Stimulated activated CD8-positive, alpha-beta memory T cell treated with anti-CD3 and anti-CD28 coated beads, Interleukin-4, amount 100 ng/mL, for 48 hours (primary cell): ENCODE data around the gene WNT6.

ENCODE experiments used
- DNase-seq: peaks from one replicate; pipeline ENCODE4 v3.0.0-alpha.2; 2020

WNT6 gene

DNA sequence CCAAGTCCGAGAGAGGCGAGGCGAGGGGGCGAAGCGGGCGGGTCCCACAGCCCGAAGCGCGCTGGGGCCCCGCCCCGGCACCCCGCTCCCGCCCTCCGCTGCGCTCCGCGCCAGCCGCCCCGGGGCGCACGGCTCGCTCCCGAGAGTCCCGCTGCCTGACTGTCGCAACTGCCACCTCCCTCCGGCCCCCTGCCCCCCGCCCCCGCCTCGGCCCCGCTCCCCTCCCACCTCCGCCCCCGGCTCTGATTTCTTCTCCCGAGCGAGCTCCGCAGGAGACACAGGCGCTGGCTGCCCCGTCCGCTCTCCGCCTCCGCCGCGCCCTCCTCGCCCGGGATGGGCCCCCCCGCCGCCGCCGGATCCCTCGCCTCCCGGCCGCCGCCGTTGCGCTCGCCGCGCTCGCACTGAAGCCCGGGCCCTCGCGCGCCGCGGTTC is at the start of gene WNT6:
Gene WNT6, plus strand, starts transcription at position 250 of the 432 bp plus-strand sequence. CDS start 233 bp downstream, outside the sequence.
- DNase-seq = no peak

DNA sequence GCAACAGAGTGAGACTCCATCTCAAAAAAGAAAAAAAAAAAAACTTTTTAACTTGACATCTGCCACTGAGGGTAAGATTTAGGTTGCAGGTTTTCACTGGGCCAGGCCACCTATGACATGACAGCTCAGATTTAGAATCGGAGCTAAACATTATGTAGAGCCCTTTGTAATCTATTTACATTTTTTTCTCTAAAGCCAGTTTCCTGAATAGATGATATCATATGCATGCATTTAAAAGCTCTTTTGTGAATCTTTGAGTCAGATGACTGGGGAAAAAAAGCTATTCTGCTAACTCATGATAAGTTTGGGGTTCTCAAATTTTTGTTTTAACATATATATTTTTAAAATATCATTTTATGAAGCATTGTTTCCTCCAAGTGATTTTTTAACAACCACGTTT is 49.3 kb upstream of the WNT6 start:
- DNase-seq = no peak

DNA sequence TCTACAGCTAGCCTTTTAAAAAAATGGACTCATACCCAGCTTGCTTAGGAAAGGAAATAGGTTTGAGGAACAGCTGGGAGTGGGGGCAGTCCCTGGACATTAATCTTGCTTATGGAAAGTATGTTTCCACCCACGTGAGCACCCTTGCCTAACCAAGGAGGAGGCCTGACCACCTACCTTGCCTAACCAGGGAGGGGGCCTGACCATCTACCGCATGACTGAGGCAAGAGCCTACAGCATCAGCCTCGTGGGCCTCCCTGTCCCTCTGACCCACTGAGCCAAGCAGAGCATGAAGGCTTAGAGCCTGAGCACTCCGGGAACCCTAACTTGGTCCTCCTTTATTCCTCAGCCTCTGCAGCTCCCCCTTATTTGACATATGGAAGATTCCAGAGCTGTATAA is 48.2 kb upstream of the WNT6 start:
- DNase-seq = no peak

DNA sequence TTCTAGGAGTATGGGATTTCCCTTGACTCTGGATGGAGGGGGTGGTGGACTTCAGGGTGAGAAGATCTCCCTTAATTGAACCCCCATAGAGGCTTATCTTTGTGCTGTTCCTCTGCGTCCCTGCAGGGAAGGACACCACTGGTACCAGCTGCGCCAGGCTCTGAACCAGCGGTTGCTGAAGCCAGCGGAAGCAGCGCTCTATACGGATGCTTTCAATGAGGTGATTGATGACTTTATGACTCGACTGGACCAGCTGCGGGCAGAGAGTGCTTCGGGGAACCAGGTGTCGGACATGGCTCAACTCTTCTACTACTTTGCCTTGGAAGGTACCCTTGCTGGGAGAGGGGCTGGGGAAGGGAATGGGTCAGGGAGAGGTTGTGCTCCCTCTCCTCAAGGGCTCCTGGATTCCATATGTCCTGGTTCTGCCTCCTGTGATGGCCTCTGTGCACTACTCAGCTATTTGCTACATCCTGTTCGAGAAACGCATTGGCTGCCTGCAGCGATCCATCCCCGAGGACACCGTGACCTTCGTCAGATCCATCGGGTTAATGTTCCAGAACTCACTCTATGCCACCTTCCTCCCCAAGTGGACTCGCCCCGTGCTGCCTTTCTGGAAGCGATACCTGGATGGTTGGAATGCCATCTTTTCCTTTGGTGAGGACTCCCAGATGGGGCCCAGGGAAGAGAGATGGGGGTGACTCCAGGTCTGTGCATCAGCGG is 47.3 kb upstream of the WNT6 start:
- DNase-seq = no peak

DNA sequence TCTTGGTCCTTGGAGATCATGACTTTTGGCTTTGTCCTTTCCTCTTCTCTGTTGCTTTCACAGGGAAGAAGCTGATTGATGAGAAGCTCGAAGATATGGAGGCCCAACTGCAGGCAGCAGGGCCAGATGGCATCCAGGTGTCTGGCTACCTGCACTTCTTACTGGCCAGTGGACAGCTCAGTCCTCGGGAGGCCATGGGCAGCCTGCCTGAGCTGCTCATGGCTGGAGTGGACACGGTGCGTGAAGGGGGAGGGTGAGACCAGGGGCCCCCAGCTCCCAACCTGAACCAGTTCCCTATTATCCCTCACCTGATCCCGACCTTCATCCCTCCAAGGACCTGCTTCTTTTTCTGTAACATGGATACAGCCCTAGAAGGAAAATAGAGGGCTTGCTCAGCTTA is 46.7 kb upstream of the WNT6 start:
- no peak for DNase-seq

DNA sequence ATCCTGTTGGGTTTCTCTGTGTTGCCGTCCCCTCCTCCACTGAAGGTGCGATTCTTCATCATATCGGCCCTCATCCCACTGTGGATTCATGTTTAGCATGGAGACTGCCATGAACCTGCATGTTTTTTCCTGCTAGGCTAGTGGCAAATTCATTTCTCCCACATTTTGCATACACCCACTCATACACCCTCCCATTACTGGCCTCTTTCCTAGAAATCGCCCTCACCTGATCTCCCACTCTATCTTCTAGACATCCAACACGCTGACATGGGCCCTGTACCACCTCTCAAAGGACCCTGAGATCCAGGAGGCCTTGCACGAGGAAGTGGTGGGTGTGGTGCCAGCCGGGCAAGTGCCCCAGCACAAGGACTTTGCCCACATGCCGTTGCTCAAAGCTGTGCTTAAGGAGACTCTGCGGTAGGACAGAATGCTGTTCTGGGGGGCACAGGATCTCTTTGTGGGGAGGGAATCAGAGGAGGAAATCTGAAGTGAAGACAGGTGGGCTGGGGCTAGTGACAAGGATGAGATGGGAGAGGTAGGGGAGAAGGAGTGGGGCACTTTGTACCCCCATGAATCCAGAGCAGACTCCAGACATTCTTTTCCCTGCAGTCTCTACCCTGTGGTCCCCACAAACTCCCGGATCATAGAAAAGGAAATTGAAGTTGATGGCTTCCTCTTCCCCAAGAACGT is 45.7 kb upstream of the WNT6 start:
- DNase-seq = no peak

DNA sequence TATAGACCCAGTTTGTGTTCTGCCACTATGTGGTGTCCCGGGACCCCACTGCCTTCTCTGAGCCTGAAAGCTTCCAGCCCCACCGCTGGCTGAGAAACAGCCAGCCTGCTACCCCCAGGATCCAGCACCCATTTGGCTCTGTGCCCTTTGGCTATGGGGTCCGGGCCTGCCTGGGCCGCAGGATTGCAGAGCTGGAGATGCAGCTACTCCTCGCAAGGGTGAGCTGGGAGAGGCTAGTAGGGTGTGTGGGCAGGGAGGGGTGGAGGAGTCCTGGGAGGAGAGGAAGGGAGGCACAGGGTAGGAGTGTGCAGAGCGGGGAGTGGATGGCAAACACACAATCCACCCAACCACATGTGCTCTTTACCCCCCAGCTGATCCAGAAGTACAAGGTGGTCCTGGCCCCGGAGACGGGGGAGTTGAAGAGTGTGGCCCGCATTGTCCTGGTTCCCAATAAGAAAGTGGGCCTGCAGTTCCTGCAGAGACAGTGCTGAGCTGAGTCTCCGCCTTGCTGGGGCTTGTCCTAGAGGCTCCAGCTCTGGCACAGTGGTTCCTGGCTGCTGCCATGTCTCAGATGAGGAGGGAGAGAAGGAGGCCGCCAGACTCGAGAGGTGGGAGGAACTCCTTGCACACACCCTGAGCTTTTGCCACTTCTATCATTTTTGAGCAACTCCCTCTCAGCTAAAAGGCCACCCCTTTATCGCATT is 44.9 kb upstream of the WNT6 start:
- DNase-seq = no peak

DNA sequence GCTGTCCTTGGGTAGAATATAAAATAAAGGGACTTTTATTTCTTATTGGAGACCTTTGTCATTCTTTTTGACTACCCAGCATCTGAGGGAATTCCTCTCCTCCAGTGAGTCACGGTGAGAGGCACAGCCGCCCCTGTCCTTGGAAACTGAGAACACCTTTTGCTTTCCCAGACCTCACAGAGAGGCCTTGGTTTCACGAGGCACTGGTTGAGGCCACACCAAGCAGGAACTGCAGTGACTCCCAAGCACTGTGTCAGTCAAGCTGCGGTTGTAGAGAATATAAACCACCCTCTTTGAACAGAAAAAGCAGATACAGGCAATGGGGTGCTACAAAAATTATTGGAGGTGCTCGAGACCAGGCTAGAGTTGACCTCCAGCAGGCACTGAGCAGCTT is 44.4 kb upstream of the WNT6 start:
- DNase-seq = no peak

DNA sequence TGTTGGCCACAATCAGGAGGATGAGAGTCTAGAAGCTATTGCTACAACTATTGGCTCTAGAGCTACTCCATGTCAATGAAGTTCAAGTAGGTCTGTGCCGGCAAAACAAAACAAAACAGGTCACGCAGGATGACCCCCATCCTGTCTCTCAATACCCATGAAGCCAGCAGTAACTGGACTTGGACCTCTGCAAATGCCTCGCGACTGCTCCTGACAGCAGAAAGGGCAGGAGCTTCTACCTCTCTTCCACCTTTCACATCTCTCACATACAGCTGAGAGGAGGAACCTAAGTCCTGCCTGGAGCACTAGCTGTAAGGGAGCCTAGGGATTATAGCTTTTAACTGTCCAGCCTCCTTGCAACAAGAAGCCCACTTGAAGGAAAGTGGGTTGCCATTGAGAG is 44.0 kb upstream of the WNT6 start:
- DNase-seq = no peak

DNA sequence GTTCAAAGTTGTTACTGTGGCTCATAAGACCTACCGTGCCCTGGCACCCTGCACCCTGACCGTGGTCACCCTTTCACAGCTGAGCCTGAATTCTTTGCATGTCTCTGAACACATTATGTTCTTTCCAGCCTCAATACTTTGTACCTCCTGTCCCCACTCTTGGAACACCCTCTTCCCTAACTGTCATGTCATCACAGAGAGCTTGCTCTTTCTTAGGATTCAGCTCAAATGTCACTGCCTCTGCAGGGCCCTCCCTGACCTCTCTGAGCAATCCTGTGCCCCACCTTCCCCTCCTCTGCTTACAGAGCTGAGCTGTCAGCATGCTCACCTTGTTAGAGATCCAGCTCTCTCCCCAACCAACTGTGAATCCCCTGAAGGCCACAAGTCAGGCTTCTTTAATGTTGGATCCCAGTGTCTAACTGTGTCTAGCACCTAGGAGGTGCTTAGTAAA is 43.0 kb upstream of the WNT6 start:
- DNase-seq = no peak

DNA sequence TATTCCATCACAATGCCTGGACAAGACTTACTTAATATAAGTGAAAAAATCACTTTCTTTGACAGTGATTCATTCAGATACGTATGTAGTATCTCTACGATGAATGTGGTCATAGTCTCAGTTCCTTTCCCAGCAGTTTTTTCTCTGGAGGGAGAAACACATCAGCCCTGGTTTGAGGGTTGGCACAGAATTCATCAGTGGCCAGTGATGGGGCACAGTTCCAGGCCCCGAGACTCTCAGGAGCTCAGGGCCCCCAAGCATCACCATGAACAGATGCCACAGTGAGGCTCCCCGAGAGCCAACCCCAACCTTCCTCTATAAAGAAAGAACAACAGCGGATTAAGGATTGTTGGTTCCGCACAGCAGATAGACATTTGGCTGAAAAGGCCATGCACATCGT is 40.5 kb upstream of the WNT6 start:
- no peak for DNase-seq

DNA sequence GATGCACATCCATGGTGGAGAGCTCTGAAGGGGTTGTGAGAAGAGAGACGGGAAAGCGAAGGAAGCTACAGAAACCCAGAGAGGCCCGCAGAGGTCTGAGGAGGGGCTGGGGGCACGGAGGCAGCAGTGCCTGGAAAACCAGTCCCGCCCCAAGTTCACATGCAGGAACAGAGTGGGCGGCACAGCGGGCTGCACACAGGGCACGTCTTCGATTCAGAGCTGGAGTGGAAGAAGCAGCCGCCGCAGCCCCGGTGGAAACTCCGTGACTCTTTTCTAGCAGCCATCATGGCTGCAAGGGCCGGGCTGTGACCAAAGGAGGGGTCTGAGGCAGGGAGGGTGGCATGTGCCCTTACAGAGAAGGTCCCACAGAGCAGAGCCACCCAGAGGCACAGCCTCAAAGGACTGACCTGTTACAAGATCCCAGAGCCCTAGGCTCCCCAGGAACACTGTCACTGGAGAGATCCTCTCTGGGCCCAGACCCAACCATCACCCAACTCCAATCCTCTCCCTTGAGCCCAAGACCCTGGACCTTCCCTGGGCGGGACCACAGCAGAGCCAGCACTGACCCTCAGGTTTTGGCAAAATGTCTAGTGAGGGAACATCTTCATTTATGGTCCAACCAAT is 38.7 kb upstream of the WNT6 start:
- no peak for DNase-seq

DNA sequence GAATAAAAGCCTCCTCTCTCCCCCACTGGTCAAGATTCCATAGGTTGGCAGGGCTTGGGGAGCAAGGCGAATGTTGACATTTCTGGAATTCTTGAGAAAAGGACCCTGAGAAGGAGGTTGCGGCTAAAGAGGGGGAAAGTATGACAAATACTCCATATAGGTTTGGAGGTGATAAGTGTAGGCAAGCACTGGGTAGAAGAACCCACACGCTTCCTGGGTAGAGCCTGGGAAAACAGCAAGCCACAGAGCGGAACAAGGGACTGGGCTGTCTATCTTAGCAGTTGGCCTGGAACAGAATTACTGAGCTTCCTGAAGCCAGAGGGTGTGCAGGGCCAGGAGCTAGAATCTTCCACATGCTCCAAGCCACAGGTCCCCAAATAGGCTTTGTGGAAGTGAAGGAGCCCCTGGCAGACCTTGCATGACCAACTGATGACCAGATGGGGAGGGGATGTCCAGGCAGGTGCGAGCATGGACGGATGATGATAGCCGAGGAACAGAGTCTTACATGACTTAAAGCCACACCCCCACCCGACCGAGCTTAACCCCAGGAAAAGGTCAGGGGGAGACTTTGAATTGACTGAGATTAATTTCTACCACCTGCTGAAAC is 37.9 kb upstream of the WNT6 start:
- DNase-seq = no peak

DNA sequence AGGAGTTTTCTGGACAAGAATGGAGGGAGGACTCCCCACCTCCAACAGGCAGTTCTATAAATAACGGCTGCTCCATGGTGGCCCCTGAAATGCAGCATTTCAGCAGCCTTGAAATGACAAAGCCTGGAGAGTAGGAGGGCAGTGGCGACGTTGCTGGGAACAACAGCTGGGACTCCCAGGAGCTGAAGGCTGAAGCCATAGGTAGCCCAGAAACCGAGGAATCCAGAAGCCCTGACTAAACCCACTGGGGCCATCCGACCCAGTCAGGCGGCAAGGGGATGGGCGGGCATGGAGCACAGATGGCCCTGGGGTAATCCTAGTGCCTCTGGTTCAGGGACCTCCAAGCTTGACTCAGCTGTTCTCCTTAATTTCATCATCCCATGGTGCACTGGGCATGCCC is 37.0 kb upstream of the WNT6 start:
- no peak for DNase-seq

DNA sequence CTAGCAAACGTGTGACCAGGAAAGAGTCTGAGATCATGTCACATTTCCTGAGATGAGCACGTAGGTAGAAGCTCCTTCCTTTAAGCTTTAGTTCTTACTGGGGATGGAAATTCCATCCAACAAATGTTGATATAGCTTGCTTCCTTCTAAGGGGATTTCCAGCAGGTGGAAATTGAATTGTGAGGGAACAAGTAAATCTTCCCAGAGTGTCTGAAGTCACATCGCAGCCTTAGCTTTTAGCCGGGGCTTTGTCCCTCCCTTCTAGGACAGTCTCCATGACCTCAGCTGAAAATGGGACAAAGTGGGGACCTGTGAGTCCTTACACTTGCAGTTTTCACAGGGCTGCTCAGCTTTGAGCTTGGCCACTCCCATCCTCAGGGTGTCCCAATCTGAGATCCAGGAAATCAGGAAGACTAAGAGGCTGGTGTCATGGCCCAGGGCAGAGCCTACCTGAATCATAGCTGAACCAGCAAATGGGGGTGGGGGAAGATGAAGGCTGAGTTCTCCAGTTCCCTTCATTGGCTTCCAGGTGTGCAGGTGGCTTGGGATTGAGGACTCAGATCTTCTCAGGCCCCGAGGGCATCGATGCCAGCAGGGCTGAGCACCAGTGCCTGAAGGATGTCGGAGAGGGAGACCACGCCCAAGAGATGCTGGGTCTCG is 36.3 kb upstream of the WNT6 start:
- no peak for DNase-seq

DNA sequence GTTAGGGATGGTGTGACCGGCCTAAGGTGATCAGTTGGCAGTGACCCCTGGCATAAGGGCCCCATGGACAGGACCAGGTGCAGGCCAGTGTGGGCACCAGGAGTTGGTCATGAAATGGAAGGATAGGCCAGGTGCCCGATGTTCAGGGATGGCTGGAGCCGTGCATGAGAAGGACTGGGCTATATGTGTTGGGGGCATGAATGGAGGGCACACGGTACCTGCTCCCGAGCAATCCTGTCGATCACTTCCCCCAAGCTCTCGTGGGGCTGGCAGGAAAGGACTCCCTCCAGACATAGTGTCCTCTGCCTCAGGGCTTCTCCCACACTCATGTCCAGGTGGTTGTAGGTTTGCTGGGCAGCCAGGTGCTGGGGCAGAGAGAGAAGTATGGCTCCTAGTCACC is 35.6 kb upstream of the WNT6 start:
- no peak for DNase-seq

DNA sequence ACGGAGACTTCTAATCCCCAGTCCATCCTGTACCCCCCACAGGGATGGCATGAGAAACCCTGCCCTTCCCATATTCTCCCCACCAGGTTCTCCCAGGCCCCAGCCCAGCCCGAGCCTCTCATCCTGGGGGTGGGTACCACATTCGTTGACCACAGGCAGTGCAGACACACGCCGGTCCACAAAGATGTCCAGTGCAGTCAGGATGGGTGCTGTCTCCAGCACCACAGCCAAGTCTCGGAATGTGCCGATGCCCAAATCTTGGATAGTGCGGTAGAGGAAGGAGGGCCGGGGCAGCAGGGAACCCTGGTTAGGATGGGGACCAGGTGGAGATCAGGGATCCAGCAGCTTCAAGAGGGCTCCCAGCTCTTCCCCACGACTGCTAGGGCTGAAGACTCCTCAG is 32.8 kb upstream of the WNT6 start:
- no peak for DNase-seq

DNA sequence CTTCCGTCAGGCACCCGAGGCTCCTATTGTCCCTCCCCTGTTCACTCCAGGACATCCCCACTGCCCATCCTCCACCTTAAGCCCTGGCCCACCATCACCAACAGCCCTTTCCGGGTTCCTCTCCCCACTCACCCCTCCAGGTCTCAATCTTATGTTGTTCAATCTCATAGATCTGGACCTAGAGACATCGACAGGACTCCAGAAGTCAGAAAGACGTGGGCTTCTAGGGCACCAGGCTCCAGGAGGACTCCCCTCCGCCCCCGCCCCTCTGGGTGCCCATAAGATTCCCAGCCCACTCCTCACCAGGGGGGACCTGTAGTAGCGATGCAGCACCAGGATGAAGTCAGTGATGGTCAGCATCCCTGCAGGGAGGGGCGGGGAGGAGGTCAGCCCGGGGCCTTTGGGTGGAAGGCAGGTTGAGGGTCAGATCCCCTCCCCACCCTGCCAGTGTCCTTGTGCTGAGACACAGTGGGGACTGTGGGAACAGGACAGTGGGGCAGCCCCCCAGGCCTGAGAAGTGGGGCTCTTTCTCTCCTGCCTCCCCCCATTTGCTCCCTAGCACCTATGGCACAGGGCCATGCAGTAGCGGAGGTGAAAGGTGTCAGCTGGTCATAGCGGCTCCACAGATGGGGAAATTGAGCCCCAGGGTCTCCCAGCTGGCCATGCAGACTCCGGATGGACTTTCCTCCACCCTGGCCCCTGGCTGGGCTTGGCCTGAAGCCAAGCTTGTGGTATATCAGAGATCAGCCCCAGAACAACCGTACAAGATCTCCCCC is 31.7 kb upstream of the WNT6 start:
- DNase-seq = no peak

DNA sequence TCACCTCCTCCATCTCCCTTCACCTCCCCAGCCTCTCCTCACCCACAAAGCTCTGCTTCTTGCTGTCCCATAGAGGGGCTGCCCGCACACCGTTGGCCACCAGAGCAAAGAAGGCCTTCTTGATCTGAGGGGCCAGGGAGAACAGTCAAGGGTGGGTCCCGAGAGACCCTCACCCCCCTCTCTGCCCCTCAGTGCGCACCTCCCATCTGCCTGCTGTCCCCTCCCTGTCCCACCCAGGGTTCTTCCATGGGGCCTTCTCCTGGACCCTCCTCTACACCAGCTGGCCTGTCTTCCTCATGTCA is 31.2 kb upstream of the WNT6 start:
- DNase-seq = peak; percentile 12

DNA sequence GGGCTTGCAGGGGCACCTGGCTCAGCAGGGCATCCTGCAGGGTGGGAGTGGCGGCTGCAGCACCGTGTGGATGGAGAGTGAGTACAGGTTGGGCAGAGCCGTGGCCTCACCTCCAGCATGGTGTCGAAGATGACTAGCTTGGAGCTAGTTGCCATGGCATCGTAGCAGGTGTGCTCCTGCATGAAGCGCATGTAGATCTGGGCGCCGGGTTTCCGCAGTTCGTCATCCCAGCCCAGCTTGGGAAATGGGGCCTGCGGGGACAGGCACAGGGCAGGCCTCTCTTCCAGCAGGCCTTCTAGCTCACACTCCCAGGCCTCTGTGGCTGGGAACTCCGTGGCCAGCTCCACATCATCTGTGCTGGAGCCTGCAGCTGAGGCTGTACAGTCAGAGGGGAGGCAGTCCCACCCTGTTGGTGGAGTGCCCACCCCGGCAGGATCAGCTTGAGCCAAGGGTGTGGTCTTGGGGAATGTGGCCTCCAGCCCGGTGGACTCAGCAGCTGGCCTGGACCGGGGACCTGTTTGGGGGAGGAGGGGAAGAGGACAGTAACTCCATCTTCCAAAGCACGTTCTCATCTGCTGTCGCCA is 29.6 kb upstream of the WNT6 start:
- peak; percentile 17 for DNase-seq

DNA sequence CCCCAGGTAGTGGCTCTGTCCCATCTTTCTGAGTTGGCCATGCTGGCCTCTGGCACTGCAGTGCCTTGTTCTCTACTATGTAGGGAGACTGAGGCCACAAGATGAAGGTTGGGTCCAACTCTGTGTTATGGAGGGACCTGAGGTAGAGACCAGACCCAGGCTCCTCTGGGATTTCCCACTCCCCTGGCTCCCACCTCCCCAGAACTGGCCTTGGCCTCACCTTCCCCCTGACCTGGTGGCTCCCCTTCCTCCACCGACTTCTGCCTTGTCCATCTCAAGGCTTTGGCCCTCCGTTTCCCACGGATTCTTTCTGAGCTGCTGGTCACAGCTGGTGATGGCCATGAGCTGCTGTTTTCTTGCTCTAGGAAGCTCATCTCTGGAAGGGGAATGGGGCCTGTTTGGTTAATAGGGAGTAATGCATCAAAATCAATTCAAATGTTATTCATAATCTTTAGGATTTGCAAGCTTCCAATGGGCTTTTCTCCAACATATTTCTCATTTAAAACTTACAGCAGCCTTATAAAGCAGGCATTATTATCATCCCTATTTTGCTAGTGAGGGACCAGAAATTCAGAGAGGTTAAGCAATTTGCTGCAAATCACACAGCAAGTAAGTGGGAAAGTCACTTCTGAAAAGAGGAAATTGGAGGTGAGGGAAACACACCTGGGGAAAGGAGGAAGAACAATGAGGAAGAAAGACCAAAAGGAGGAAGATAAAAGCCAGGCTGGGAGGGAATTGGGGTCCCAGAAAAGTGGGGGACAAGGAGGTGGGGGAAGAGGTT is 28.9 kb upstream of the WNT6 start:
- peak; percentile 2 for DNase-seq
